ENCODE data around the gene CLDN4.

Gene CLDN4

DNA sequence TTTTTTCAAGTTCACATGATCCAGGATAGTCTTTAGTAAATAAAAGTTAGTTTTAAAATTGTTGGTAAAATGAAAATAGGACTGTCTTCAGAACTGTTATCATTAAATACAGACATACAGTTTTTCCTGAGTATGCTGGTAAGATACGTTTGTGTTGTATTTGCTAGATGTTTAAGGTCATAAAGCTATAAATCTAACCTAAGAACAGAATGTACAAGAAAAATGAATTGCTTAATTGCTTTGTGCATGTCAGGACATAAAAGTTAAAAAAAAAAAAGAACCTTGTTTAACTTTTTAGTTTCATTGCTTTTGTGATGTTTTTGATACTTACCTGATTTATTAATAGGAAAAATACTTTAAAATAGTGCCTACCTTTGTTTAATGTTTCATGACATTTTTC is 29.2 kb upstream of the CLDN4 start:
- no peak for DNase-seq (ENCODE audit: low read depth)
- TF ChIP-seq, protein P1, sequence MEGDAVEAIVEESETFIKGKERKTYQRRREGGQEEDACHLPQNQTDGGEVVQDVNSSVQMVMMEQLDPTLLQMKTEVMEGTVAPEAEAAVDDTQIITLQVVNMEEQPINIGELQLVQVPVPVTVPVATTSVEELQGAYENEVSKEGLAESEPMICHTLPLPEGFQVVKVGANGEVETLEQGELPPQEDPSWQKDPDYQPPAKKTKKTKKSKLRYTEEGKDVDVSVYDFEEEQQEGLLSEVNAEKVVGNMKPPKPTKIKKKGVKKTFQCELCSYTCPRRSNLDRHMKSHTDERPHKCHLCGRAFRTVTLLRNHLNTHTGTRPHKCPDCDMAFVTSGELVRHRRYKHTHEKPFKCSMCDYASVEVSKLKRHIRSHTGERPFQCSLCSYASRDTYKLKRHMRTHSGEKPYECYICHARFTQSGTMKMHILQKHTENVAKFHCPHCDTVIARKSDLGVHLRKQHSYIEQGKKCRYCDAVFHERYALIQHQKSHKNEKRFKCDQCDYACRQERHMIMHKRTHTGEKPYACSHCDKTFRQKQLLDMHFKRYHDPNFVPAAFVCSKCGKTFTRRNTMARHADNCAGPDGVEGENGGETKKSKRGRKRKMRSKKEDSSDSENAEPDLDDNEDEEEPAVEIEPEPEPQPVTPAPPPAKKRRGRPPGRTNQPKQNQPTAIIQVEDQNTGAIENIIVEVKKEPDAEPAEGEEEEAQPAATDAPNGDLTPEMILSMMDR (conservative IDR thresholded peaks at IDR 0.05; ENCODE audit: low read depth, low read length), result no peak
- H3K4me3 ChIP-seq (ENCODE audit: low read depth, low read length), result no peak overlapping the region

DNA sequence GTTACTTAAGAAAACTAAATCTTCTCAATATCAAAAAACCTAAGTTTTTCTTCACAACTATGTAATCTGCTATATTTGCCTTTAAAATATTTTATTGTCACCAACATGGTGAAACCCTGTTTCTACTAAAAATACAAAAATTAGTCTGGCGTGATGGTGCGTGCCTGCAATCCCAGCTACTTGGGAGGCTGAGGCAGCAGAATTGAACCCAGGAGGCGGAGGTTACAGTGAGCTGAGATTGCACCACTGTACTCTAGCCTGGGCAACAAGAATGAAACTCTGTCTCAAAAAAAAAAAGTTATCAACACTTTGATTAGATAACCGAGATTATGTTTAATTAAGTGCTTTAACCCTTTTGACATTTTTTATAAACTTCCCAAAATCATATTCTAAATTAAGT is 28.3 kb upstream of the CLDN4 start:
- DNase-seq (ENCODE audit: low read depth), result no peak
- no peak overlapping the region for H3K4me3 ChIP-seq (ENCODE audit: low read depth, low read length)
- TF ChIP-seq, protein P1 (conservative IDR thresholded peaks at IDR 0.05; ENCODE audit: low read depth, low read length), result no peak

DNA sequence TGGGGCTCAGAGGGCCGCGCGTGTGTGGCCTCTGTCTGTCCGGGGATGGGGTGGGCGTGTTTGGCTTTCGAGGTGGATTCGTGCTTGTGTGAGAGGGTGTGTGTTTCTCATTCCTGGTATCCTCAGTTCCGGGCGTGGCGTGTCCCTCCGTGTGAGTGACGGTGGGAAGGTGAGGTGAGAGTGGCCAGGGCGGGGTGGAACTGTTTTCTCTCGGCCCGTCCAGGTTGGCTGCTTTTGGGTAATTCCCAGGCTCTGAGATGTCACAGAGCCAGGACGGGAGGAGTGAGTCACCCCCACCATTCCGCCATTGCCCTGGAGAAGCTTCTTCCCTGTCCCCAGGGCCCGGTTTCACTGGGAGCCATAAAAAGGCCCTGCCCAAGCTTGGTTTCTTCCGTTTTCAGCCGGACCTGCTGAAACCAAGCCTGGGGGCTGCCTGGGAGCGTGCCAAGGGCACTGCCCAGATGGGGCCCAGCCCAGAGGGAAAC is 21.3 kb upstream of the CLDN4 start:
- TF ChIP-seq, protein P1 (conservative IDR thresholded peaks at IDR 0.05; ENCODE audit: low read depth, low read length), result no peak
- no peak for DNase-seq (ENCODE audit: low read depth)
- no peak overlapping the region for H3K4me3 ChIP-seq (ENCODE audit: low read depth, low read length)

- TF ChIP-seq, protein P1 (conservative IDR thresholded peaks at IDR 0.05; ENCODE audit: low read depth, low read length), result no peak
- no peak overlapping the region for H3K4me3 ChIP-seq (ENCODE audit: low read depth, low read length)
- no peak for DNase-seq (ENCODE audit: low read depth)
Measured at GRCh38 chr7:73810998-73811360, 19.8 kb upstream of the CLDN4 start.

GRCh38 chr7:73811760-73812168 is 19.0 kb upstream of the CLDN4 start:
- no peak overlapping the region for H3K4me3 ChIP-seq (ENCODE audit: low read depth, low read length)
- peak; percentile 66 for DNase-seq (ENCODE audit: low read depth)
- TF ChIP-seq, protein P1 (conservative IDR thresholded peaks at IDR 0.05; ENCODE audit: low read depth, low read length), result peak; percentile 87

DNA sequence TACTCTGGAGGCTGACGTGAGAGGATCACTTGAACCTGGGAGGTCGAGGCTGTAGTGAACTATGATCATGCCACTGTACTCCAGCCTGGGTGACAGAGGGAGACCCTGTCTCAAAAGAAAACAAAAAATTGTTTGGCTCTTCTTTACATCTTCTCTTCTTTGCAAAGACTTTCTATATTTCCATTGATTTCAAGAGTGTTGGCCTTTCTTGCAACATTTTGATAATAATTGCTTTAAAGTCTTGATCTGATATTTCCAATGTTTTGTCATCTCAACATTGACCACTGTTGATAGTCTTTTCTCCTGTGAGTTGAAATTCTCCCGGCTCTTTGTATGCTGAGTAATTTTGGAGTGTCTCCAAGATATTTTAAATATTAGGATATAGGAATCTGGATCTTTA is 17.8 kb upstream of the CLDN4 start:
- H3K4me3 ChIP-seq (ENCODE audit: low read depth, low read length), result no peak overlapping the region
- no peak for DNase-seq (ENCODE audit: low read depth)
- TF ChIP-seq, protein P1 (conservative IDR thresholded peaks at IDR 0.05; ENCODE audit: low read depth, low read length), result no peak

- DNase-seq (ENCODE audit: low read depth), result no peak
- TF ChIP-seq, protein P1 (conservative IDR thresholded peaks at IDR 0.05; ENCODE audit: low read depth, low read length), result no peak
- no peak overlapping the region for H3K4me3 ChIP-seq (ENCODE audit: low read depth, low read length)
Measured at GRCh38 chr7:73815436-73815835, 15.4 kb upstream of the CLDN4 start.
